ENCODE results near the gene GRIP1. TPM values are rescaled to one million over a fixed set of nuclear protein-coding genes. Genes with fewer than 3 reads are reported as not detected.
A peak's percentile ranks its signal among the peaks of the same experiment; 100 is the strongest.

Gene GRIP1
- polyA plus RNA-seq, 1 experiment: 0.63 TPM

- Histone ChIP-seq H3K27me3 (ENCODE audit: control insufficient read depth, insufficient read depth, low read length) (peaks cover 11% of the 10 kb centered on the region), H3K36me3 (ENCODE audit: control insufficient read depth, insufficient read depth, low read length) (no peaks in the 10 kb centered on the region), H3K4me3 (ENCODE audit: low read depth, low read length) (peak within 1 kb of the TSS; percentile 58)
- ChIA-PET POLR2A (no interaction called here), CTCF (interaction anchor here (0.6 to 1.9 kb wide), 7 partner anchors 12 to 157 kb away, joined by 3 to 6 read pairs (median 3); no protein-coding TSS in a partner anchor)
- peak; percentile 68 for DNase-seq (ENCODE audit: low read depth)
- no peak for TF ChIP-seq CTCF (IDR thresholded peaks at IDR 0.05; ENCODE audit: insufficient read depth, low read depth, low read length)
These were observed 376.7 kb downstream of the GRIP1 start, which contains the start of gene HELB for GRCh38 chr12:66301944-66302826. TSS of gene HELB (plus strand) at chr12:66302493. CDS start at chr12:66302604, 111 bp downstream.

- Histone ChIP-seq H3K27me3 (ENCODE audit: control insufficient read depth, insufficient read depth, low read length) (peaks cover 13% of the 10 kb centered on the region), H3K4me3 (ENCODE audit: low read depth, low read length) (no peak overlapping the region), H3K36me3 (ENCODE audit: control insufficient read depth, insufficient read depth, low read length) (no peaks in the 10 kb centered on the region)
- ChIA-PET POLR2A (no interaction called here), CTCF (no interaction called here)
- TF ChIP-seq CTCF (IDR thresholded peaks at IDR 0.05; ENCODE audit: insufficient read depth, low read depth, low read length): no peak
- DNase-seq (ENCODE audit: low read depth): no peak
These were observed 381.0 kb downstream of the GRIP1 start for GRCh38 chr12:66297923-66298322.

Small RNA genes within 50 kb of the gene (small RNA-seq; reads per million reads assigned to genes)
- not detected for gene OSBPL9P5 (ENCODE audit: insufficient read length, low read depth, low replicate concordance)
